DND-41 (cell line): Measurements from ENCODE around the gene SDHA.
"Not testable (repeated sequence)": the region's sequence is repeated elsewhere in the genome, so short reads cannot be mapped to it uniquely, and the experiment has no call there.

Experiments used
- ATAC-seq: fragments of 200-7000 bp; cut with Tn5 transposase; 3 replicates; pipeline ENCODE4 v1.9.1; 2021; ENCODE audit warnings: low read depth; ENCODE audit not compliant: insufficient read depth
- DNase-seq: peaks from one replicate; pipeline ENCODE4 v3.0.0-alpha.2; 2020
- H2AFZ ChIP-seq: 2 replicates; pipeline ENCODE4 v1.6.0; 2012; ENCODE audit warnings: low read depth, low read length
- H3K27ac ChIP-seq: 2 replicates; pipeline ENCODE4 v1.5.1; 2012; ENCODE audit warnings: low read length, inconsistent platforms
- H3K27me3 ChIP-seq: fragments of 200-600 bp; sonication (generic); 2 replicates; pipeline ENCODE4 v1.6.0; 2012; ENCODE audit warnings: low read length, mild to moderate bottlenecking, inconsistent platforms; ENCODE audit not compliant: insufficient read depth, poor library complexity
- H3K36me3 ChIP-seq: 2 replicates; pipeline ENCODE4 v1.5.1; 2012; ENCODE audit warnings: low read length, inconsistent platforms; ENCODE audit not compliant: insufficient read depth
- H3K4me1 ChIP-seq: 2 replicates; pipeline ENCODE4 v1.5.1; 2012; ENCODE audit warnings: mild to moderate bottlenecking, low read length; ENCODE audit not compliant: insufficient read depth
- H3K4me2 ChIP-seq: 2 replicates; pipeline ENCODE4 v1.6.0; 2012; ENCODE audit warnings: mild to moderate bottlenecking, moderate library complexity, low read length, inconsistent platforms; ENCODE audit not compliant: insufficient read depth
- H3K4me3 ChIP-seq, 2 experiments: fragments of 200-600 bp in 1 of 2; shearing (Covaris generic) in 1 of 2; 2 replicates each; pipeline ENCODE4 v1.5.1; 2012 to 2016; ENCODE audit warnings: inconsistent platforms in 2 of 2, low read length in 2 of 2, mild to moderate bottlenecking in 2 of 2, low read depth in 1 of 2, moderate library complexity in 1 of 2
- H3K79me2 ChIP-seq: 2 replicates; pipeline ENCODE4 v1.6.0; 2012; ENCODE audit warnings: low read length, inconsistent platforms; ENCODE audit not compliant: insufficient read depth
- H3K9ac ChIP-seq: 2 replicates; pipeline ENCODE4 v1.6.0; 2012; ENCODE audit warnings: low read depth, mild to moderate bottlenecking, inconsistent platforms, low read length, moderate library complexity
- H3K9me3 ChIP-seq: 2 replicates; pipeline ENCODE4 v1.5.1; 2012; ENCODE audit warnings: low read length, moderate library complexity, mild to moderate bottlenecking, inconsistent platforms; ENCODE audit not compliant: insufficient read depth, severe bottlenecking
- H4K20me1 ChIP-seq: 2 replicates; pipeline ENCODE4 v1.6.0; 2012; ENCODE audit warnings: low read length; ENCODE audit not compliant: insufficient read depth
- CTCF ChIP-seq: IDR thresholded peaks from 2 replicates; pipeline ENCODE4 v1.5.1; 2012; ENCODE audit warnings: borderline replicate concordance, low read length, moderate library complexity, mild to moderate bottlenecking; ENCODE audit not compliant: poor library complexity, severe bottlenecking; ENCODE audit errors: extremely low read depth
- EZH2 ChIP-seq: IDR thresholded peaks from 3 replicates; pipeline ENCODE4 v1.6.1; 2012; ENCODE audit warnings: borderline replicate concordance, low read depth, mild to moderate bottlenecking, moderate library complexity, low read length, inconsistent platforms; ENCODE audit not compliant: severe bottlenecking

The SDHA gene

GRCh38 chr5:207599-207998, 10.5 kb upstream of the SDHA start:
- no peak for ATAC-seq
- H2AFZ ChIP-seq: no peak overlapping the region
- TF ChIP-seq EZH2 (no peak), CTCF (no peak)
- H3K27me3 ChIP-seq: no peaks in the 10 kb centered on the region
- H3K4me3 ChIP-seq: no peak overlapping the region
- H3K27ac ChIP-seq: no peak overlapping the region
- no peak for DNase-seq
- peaks cover 50% of the 10 kb centered on the region for H4K20me1 ChIP-seq
- no peak overlapping the region for H3K9ac ChIP-seq
- H3K36me3 ChIP-seq: peaks cover 47% of the 10 kb centered on the region
- H3K79me2 ChIP-seq: peaks cover 42% of the 10 kb centered on the region
- H3K4me1 ChIP-seq: no peaks in the 10 kb centered on the region
- H3K9me3 ChIP-seq: no peaks in the 10 kb centered on the region
- H3K4me2 ChIP-seq: no peak overlapping the region

GRCh38 chr5:208449-209114, 9.5 kb upstream of the SDHA start:
- H3K79me2 ChIP-seq: peaks cover 49% of the 10 kb centered on the region
- no peaks in the 10 kb centered on the region for H3K27me3 ChIP-seq
- H4K20me1 ChIP-seq: peaks cover 51% of the 10 kb centered on the region
- peaks cover 47% of the 10 kb centered on the region for H3K36me3 ChIP-seq
- H2AFZ ChIP-seq: no peak overlapping the region
- no peak overlapping the region for H3K4me3 ChIP-seq
- H3K9me3 ChIP-seq: no peaks in the 10 kb centered on the region
- no peaks in the 10 kb centered on the region for H3K4me1 ChIP-seq
- no peak overlapping the region for H3K27ac ChIP-seq
- TF ChIP-seq EZH2: no peak
- TF ChIP-seq CTCF: no peak
- no peak for DNase-seq
- no peak for ATAC-seq
- no peak overlapping the region for H3K9ac ChIP-seq
- no peak overlapping the region for H3K4me2 ChIP-seq

DNA sequence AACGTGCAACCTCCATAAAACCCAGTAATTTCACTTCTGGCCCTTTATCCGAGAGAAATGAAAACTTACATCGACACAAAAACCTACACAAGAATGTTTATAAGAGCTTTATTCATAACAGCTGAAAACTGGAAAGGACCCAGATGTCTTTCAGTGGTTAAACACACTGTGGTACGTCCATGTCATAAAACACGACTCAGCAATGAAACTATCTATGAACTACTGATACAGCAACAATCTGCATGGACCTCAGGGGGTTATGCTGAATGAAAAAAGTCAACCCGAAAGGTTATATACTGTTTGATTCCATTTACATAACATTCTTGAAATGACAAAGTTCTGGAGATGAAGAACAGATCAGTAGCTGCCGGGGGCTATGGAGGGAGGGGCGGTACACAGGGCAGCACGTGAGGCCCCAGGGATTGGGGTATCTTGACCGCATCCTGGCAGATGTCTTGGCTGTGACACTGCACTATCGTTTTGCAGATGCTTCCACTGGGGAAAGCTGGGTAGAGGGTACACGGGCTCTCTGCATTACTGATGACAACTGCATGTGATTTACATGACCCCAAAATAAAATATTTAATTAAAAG, 4.2 kb upstream of the SDHA start:
- no peak for ATAC-seq

GRCh38 chr5:215256-215655, 2.9 kb upstream of the SDHA start:
- H3K4me2 ChIP-seq, H3K9me3 ChIP-seq, H3K27ac ChIP-seq, H2AFZ ChIP-seq, DNase-seq, H3K27me3 ChIP-seq, ATAC-seq, H3K4me3 ChIP-seq, H3K9ac ChIP-seq: not testable (repeated sequence)
- peaks cover 64% of the 10 kb centered on the region for H3K79me2 ChIP-seq
- peaks cover 16% of the 10 kb centered on the region for H3K36me3 ChIP-seq
- peaks cover 25% of the 10 kb centered on the region for H3K4me1 ChIP-seq
- peaks cover 18% of the 10 kb centered on the region; the same call in 1 of the 2 replicates for H4K20me1 ChIP-seq

More for the DNA sequence above, 4.2 kb upstream of the SDHA start:
- no peak for TF ChIP-seq CTCF
- no peak for TF ChIP-seq EZH2
- no peak for DNase-seq
- Histone ChIP-seq H3K27me3 (no peaks in the 10 kb centered on the region), H3K4me3 (no peak overlapping the region), H2AFZ (no peak overlapping the region), H4K20me1 (peaks cover 14% of the 10 kb centered on the region; the same call in 1 of the 2 replicates), H3K27ac (no peak overlapping the region), H3K4me2 (no peak overlapping the region), H3K79me2 (peaks cover 59% of the 10 kb centered on the region), H3K36me3 (peaks cover 16% of the 10 kb centered on the region), H3K9me3 (no peaks in the 10 kb centered on the region), H3K4me1 (peaks cover 13% of the 10 kb centered on the region; the same call in 1 of the 2 replicates), H3K9ac (no peak overlapping the region)

DNA sequence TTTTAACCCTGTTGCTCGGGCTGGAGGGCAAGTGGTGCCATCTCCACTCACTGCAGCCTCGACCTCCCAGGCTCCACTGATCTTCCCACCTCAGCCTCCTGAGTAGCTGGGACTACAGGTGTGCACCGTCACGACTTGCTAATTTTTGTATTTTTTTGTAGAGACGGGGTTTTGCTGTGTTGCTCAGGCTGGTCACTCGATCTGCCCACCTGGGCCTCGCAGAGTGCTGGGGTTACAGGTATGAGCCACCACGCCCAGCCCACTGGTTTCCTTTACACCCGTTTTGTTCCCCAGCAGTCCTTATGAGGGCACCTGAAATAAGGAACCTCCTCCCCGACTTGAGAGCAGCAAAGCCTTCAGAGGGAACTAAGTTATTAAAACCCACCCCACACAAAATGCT, 2.0 kb upstream of the SDHA start:
- not testable (repeated sequence) for H3K9ac ChIP-seq, H3K27ac ChIP-seq, H3K4me3 ChIP-seq, H3K9me3 ChIP-seq, H2AFZ ChIP-seq, DNase-seq, H3K27me3 ChIP-seq, ATAC-seq
- peak overlapping the region; percentile 24; the same call in 1 of the 2 replicates for H3K4me2 ChIP-seq
- peaks cover 32% of the 10 kb centered on the region for H3K4me1 ChIP-seq
- H4K20me1 ChIP-seq: peaks cover 21% of the 10 kb centered on the region; the same call in 1 of the 2 replicates
- H3K36me3 ChIP-seq: peaks cover 16% of the 10 kb centered on the region
- peaks cover 67% of the 10 kb centered on the region for H3K79me2 ChIP-seq
